VCaP (cell line): ENCODE results near the gene C9orf50.

ENCODE experiments used
- H3K27ac ChIP-seq: fragments of 450-650 bp; 2 replicates; pipeline ENCODE4 v1.5.1; 2017
- TF ChIP-seq, protein P1 (sequence below): fragments of 450-650 bp; conservative IDR thresholded peaks from 2 replicates; pipeline ENCODE4 v1.5.1; 2017; ENCODE audit warnings: mild to moderate bottlenecking, moderate library complexity

C9orf50 gene

DNA sequence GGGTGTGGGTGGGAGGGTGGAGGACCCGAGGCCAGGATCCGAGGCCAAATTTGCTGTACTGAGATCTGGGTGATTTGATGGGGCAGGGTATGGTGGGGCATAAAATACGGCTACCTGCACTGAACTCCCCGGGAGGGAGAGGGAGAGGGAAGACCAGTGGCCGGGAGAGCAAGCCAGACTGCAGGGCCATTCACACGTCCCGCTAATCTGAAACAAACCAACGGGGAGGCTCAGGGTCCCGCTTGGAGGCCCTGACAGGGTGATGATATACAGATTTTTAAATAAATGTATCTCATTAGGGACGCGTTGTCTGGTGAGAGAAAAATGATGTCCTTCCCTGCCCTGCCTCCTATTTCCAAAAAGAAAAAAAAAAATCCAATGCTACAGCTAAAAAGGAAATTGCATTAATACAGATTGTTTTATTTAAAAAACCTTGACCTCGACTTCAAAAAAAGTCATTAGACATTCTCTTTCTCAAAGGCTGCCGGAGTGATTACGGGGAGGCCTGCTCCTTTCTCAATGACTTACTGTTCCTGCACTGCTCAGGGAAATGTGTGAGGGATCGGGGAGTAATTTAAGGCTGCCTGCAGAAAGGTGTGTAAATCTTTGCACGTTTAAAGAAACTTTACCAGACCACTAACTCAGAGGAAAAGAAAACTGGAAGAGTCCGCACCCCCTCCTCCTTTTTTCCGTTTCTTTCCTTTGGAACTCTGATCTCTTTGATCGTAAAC, 33.1 kb upstream of the C9orf50 start:
- TF ChIP-seq, protein P1, sequence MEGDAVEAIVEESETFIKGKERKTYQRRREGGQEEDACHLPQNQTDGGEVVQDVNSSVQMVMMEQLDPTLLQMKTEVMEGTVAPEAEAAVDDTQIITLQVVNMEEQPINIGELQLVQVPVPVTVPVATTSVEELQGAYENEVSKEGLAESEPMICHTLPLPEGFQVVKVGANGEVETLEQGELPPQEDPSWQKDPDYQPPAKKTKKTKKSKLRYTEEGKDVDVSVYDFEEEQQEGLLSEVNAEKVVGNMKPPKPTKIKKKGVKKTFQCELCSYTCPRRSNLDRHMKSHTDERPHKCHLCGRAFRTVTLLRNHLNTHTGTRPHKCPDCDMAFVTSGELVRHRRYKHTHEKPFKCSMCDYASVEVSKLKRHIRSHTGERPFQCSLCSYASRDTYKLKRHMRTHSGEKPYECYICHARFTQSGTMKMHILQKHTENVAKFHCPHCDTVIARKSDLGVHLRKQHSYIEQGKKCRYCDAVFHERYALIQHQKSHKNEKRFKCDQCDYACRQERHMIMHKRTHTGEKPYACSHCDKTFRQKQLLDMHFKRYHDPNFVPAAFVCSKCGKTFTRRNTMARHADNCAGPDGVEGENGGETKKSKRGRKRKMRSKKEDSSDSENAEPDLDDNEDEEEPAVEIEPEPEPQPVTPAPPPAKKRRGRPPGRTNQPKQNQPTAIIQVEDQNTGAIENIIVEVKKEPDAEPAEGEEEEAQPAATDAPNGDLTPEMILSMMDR: no peak
- H3K27ac ChIP-seq: no peak overlapping the region

DNA sequence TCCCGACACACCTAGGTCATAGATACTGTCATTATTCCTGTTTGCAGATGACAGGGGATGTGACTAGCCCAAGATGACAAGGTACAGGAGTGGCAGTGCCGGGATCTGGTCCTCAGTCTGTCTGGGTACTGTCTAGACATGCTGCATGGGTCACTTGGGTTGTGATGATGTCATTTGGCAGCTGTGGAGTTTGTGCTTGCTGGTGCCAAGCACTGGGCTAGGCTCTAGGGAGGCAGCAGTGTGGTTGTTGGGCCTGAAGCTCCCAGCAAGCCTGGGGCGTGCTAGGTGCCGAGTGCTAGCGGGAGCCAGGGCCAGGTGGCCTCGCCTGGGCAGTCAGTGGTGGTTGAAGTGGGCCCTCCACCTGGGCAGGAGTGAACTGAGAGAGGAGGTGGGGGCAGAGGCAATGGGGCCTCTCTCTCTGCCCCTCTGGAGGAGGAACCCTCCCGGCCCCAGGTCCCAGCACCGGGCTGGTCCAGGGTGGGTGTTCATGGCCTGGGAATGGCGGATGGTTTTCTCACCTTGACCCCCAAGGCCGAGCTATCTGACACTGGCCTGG, 29.9 kb upstream of the C9orf50 start:
- TF ChIP-seq, protein P1: no peak
- no peak overlapping the region for H3K27ac ChIP-seq

DNA sequence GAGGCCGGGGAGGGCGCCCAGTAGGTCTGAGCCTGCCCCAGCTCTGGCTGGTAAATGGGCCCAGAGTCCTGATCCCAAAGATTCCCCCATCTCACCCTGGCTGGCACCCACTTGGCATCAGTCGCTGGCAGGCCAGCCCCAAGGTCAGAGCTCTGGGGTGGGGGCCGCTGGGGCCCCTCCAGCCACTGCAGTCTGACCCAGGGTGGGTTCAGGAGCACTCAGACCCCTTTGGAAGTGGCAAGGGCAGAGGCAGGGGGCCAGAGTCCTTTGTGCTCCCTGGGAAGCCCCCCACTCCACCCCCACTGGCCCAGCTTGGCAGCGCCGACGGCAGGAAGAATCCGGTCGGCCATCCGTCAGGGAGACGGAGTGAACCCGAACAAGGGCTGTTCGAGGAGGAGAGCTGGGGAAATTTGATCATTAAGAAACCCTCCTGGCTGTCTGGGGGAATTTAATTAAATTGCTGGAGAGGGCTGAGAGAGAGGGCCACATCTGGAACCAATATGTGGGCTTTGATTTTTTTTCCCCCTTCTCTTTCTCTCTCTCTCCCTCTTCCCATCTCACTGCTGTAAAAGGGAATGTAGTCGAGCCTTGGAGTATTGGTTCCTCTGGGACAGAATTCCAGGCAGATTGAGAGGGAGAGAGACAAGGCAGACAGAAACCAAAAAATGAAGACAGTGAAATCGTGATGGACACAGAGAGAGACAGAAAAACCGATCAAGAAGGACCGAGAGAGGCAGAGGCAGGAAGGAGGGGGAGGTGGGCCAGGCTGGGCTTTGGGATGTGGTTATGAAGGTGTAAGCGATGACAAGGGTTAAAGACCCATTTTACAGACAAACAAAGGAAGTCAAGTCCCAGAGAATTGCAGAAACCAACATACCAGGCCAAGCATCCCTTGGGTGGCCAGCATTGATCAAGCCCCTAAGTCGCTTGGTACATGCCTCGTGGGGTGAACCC, 29.1 kb upstream of the C9orf50 start:
- TF ChIP-seq, protein P1: no peak
- no peak overlapping the region for H3K27ac ChIP-seq

DNA sequence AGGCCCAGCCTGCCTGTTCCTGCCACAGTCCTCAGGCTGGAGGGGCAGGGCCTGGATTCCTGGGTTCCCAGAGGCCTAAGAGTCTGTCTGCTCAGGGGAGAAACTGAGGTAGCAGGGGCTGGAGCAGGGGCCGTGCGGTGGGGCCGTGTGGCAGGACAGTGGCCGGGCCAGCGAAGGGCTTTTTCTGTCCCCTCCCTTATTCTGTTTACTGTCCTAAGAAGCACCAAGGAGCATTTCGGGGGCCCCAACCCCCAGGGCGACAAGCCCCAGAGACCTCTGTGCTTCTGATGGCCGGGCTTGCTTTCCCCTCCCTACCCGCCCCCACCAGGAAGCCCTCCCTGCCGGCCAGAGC, 27.8 kb upstream of the C9orf50 start:
- TF ChIP-seq, protein P1: no peak
- H3K27ac ChIP-seq: no peak overlapping the region

DNA sequence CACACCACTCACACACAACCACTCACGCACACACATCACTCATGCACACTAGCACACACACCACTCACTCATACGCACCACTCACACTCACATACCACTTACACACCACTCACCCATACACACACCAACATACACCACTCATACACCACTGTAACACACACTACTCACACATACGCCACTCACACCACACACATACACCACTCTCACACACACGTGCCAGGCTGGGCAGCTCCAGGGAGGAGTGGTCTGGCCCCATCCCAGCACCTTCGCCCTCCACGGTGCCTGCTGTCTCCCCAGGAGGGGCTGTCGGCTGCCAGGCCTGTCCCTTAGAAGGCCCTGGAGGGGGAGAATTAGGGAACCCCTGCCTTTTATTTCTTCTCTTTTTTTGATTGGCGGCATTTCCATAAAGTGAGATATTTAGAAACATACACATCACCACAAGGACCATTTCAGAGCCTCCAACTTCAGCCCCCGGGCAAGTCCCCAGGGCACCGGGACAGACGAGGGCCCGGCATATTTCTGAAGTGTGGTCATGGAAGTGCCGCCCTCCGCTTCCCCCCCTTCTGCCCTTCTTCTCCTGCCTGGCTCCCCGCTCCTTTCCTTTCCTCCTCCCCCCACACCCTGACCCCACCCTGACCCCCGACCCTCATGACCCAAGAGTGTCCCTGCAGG, 27.3 kb upstream of the C9orf50 start:
- no peak overlapping the region for H3K27ac ChIP-seq
- TF ChIP-seq, protein P1: no peak

DNA sequence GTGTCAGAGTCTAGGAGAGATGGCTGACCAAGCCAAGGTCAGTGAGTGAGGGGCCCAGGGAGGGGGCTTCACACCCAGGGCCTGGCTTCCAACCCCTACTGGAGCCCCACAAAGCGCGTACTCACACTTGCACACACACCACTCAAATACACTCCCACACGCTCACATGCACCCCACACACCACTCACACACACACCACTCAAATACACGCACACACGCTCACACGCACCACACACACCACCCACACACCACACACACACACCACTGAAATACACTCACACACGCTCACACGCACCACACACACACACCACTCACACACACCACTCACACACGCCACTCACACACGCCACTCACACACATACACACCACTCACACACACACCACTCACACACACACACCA, 26.7 kb upstream of the C9orf50 start:
- no peak overlapping the region for H3K27ac ChIP-seq
- TF ChIP-seq, protein P1: no peak

DNA sequence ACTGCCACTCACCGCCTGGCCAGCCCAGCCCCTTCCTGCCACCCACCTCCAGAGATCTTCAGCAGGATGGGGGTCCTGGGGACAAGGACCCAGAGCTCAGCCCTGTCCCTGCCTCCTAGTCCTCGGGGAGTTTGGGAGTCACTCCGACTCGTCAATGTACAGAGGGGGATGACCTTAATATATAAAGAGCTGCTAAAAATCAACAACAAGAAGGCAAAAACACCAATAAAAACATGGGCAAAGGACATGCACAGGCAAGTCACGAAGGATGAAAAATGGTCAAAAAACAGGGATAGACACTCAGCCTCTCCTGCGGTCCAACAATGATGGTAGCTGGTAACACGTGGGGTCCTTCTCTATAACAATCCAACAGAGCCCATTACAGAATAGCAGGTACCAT, 25.8 kb upstream of the C9orf50 start:
- H3K27ac ChIP-seq: no peak overlapping the region
- TF ChIP-seq, protein P1: no peak
